ENCODE results near the gene SOX10. TPM values are rescaled to one million over a fixed set of nuclear protein-coding genes. Genes with fewer than 3 reads are reported as not detected.

The SOX10 gene
- total and polyA plus RNA-seq, 9 of the 15 experiments (the other 6 are each of a cell fraction or from before 2014, with no cell fraction given): not detected

DNA sequence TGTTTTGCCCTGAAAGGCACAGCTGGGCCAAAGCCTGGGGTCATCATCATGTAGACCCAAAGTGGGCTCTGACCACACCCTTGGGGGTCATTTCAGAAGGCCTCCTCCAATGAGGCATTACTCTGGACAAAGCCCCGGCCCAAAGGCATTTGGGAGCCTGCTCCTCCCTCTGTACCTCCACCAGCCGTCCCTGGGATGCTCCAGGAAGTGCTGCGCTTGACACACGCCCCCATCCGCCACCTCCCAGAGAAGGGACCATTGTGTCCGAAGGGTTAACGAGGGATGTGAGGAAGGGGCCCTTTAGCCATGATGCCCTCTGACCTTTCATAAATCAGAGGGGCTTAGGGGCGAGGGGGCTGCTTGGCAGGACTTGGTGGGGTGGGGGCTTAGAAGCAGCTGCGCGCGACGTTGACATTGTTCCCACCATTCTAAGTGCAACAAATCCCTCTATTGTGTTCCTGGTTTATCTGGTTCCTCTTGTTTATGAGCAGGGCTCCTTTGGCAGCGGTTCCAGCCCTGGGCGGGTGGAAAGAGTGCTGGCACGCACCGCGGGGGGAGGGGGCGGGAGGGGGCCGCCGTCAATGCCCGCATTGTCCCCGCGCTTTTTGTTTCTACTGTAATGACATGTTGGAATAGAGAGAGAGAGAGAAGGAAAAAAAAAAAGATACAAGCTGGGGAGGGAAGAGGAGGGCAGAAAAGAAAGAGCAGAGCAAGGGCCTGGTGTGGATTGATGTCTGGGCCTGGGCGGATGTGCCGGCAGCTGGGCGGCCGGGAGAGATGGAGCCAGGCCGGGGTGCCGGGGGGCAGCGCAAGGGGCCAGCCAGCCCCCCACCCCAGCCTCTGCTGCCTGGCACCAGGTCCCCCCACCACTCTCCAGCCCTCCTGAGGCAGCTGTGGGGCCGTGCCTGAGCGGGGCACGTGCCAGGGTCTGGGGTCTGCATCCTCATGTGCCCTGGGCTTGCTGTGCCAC is 32.1 kb upstream of the SOX10 start (continued):
- TF ChIP-seq ZBTB11 (CRISPR knock-in tag; IDR thresholded peaks at IDR 0.05): peak in 1 of 3 experiments; percentile 95; a peak in 2 of 6 replicates

DNA sequence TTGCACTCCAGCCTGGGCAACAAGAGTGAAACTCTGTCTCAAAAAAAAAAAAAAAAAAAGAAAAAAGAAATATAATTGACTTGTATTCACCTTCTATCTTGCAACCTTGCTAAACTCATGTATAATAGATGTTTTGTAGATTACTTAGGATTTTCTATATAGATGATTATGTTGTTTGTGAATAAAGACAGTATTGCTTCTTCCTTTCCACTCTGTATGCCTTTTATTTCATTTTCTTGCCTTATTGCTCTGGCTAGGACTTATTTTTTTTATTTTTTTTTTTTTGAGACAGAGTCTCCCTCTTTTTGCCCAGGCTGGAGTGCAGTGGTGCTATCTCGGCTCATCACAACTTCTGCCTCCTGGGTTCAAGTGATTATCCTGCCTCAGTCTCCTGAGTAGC is 29.7 kb upstream of the SOX10 start:
- Histone ChIP-seq H3K4me3 (no peak overlapping the region), H3K9me1 (ENCODE audit: control insufficient read depth, insufficient read depth, low read length) (no peaks in the 10 kb centered on the region), H3K27ac (ENCODE audit: extremely low read depth, low read depth, low read length) (no peak overlapping the region), H3K4me2 (ENCODE audit: insufficient read depth, low read length) (no peak overlapping the region), H4K20me1 (replicated peaks; ENCODE audit: control insufficient read depth, insufficient read depth, low read length) (no peaks in the 10 kb centered on the region), H3K36me3 (ENCODE audit: control insufficient read depth, insufficient read depth, low read length) (no peaks in the 10 kb centered on the region), H2AFZ (ENCODE audit: low read depth, low read length) (no peak overlapping the region), H3K79me2 (ENCODE audit: control insufficient read depth, insufficient read depth, low read length) (no peaks in the 10 kb centered on the region), H3K9me3 (replicated peaks; ENCODE audit: control insufficient read depth, insufficient read depth, low read depth, low read length) (no peaks in the 10 kb centered on the region), H3K4me1 (replicated peaks in 1 of 2; ENCODE audit: control insufficient read depth in 2 of 2, insufficient read depth in 2 of 2, low read length in 2 of 2) (peaks cover 13 to 23% of the 10 kb centered on the region in 2 experiments; a peak in 4 of 5 replicates), H3K9ac (ENCODE audit: insufficient read depth in 1 of 2, low read depth in 2 of 2, low read length in 2 of 2) (no peak overlapping the region), H3K27me3 (ENCODE audit: control insufficient read depth in 2 of 2, insufficient read depth in 2 of 2, low read length in 2 of 2) (no peaks in the 10 kb centered on the region)
- DNase-seq (ENCODE audit: extremely low read depth in 1 of 4, low spot score in 3 of 4) (no peak), FAIRE-seq (no peak), ATAC-seq (no peak)
- BruUV-seq (replicated peaks): no TSS peak
- CTCF ChIA-PET (ENCODE audit: low intra/inter-chr PET ratio): no interaction called here
- POLR2A ChIA-PET: no interaction called here
- in situ Hi-C loops (cut with MboI): no loop called here
- WGBS (ENCODE audit: insufficient coverage, low coverage, missing lambda C conversion rate): no CpG with 5 or more reads among the region's 1 CpG
- intact Hi-C loops (cut with micrococcal nuclease): no loop called here
- peak; percentile 64 for TF ChIP-seq RBM25 (IDR thresholded peaks at IDR 0.05; ENCODE audit: low read depth, low read length, severe bottlenecking)
- TF ChIP-seq EGR1 (conservative IDR thresholded peaks at IDR 0.05): no peak
- TF ChIP-seq STAT5A (IDR thresholded peaks at IDR 0.05; ENCODE audit: borderline replicate concordance, low read length): no peak
- no peak for TF ChIP-seq CAMTA2 (CRISPR knock-in tag; conservative IDR thresholded peaks at IDR 0.05)
- TF ChIP-seq, protein P1, sequence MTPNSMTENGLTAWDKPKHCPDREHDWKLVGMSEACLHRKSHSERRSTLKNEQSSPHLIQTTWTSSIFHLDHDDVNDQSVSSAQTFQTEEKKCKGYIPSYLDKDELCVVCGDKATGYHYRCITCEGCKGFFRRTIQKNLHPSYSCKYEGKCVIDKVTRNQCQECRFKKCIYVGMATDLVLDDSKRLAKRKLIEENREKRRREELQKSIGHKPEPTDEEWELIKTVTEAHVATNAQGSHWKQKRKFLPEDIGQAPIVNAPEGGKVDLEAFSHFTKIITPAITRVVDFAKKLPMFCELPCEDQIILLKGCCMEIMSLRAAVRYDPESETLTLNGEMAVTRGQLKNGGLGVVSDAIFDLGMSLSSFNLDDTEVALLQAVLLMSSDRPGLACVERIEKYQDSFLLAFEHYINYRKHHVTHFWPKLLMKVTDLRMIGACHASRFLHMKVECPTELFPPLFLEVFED (CRISPR knock-in tag; conservative IDR thresholded peaks at IDR 0.05): no peak
